ENCODE data around the gene GRK5. TPM values are rescaled to one million over a fixed set of nuclear protein-coding genes. Genes with fewer than 3 reads are reported as not detected.

GRK5 gene
- total RNA-seq, 1 donor from 2014 or later = 12.5 TPM

GRCh38 chr10:119413093-119413453 is 205.7 kb downstream of the GRK5 start:
- Histone ChIP-seq H3K9me3 (ENCODE audit: control insufficient read depth in 3 of 3, low read length in 3 of 3) (no peaks in the 10 kb centered on the region), H3K4me1 (ENCODE audit: control insufficient read depth in 3 of 3, insufficient read depth in 3 of 3, low read length in 3 of 3) (peaks cover 33 to 50% (median 34%) of the 10 kb centered on the region in 3 donors), H3K27ac (ENCODE audit: low read depth, low read length) (peak overlapping the region; percentile 56), H3K4me3 (ENCODE audit: low read length in 3 of 3) (no peak overlapping the region), H3K9ac (ENCODE audit: low read depth in 1 of 3, low read length in 3 of 3) (no peak overlapping the region), H3K27me3 (ENCODE audit: control insufficient read depth in 3 of 3, insufficient read depth in 3 of 3, low read length in 3 of 3) (no peaks in the 10 kb centered on the region), H3K36me3 (ENCODE audit: control insufficient read depth in 3 of 3, insufficient read depth in 3 of 3, low read length in 3 of 3) (peaks cover 0 to 3% (median 0%) of the 10 kb centered on the region in 3 donors)

DNA sequence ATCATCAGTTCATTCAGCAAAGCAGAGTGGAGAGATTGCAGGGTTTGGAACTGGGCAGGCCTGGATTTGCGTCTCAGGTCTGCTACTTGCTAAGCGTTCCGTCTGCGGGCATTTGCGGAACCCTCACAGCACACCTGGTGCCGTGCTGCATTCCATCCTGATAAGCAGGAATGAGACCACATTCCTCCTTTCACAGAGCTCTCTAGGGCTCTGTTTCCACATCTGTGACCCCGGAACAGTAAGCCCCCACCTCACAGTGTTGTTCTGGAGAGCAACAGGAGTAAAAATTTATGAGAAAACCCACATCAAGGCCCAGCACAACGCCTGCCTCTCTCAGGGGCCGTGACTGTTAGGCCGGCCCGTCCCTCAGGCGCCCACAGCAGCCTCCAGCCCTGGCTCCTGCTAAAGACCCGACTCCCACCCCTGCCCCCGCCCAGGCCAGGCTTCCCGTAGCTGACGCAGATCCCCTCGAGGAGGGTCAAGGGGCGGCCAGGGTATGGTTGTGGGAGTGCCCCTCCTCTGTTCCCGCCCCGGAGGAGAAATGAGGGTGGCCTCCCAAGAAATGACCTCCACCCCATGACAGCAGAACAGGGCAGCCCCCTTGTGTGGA is 206.2 kb downstream of the GRK5 start:
- no peaks in the 10 kb centered on the region for H3K27me3 ChIP-seq (ENCODE audit: control insufficient read depth in 3 of 3, insufficient read depth in 3 of 3, low read length in 3 of 3)
- H3K9ac ChIP-seq (ENCODE audit: low read depth in 1 of 3, low read length in 3 of 3) = no peak overlapping the region
- H3K4me1 ChIP-seq (ENCODE audit: control insufficient read depth in 3 of 3, insufficient read depth in 3 of 3, low read length in 3 of 3) = peaks cover 31 to 47% (median 31%) of the 10 kb centered on the region in 3 donors
- peaks cover 0 to 3% (median 0%) of the 10 kb centered on the region in 3 donors for H3K36me3 ChIP-seq (ENCODE audit: control insufficient read depth in 3 of 3, insufficient read depth in 3 of 3, low read length in 3 of 3)
- no peaks in the 10 kb centered on the region for H3K9me3 ChIP-seq (ENCODE audit: control insufficient read depth in 3 of 3, low read length in 3 of 3)
- no peak overlapping the region for H3K4me3 ChIP-seq (ENCODE audit: low read length in 3 of 3)
- peak overlapping the region; percentile 44 for H3K27ac ChIP-seq (ENCODE audit: low read depth, low read length)

DNA sequence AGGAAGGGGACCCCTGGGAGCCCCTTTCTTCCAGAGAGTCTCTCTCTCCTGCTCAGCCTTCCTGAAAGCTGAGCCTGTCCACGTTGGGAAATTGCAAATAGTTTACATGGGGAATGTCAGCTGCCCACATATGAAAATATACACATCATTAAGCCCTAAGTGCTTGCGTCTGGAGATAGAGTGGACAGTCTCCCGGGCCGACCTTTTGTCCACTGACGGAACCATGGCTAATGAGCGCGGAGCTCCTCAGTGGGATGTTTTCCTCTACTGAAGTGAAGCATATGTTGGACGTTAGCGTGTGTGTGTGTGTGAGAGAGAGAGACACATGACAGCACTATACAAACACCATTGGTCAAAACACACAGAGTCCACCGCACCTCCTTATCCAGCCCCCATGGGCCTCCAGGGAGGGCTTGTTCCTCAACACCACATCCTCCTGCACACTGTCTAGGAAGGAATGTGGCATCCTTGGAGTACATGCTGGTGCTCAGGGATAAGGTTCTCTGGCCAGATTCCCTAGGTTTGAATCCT is 206.8 kb downstream of the GRK5 start:
- no peak overlapping the region for H3K4me3 ChIP-seq (ENCODE audit: low read length in 3 of 3)
- no peak overlapping the region for H3K9ac ChIP-seq (ENCODE audit: low read depth in 1 of 3, low read length in 3 of 3)
- peaks cover 26 to 45% (median 31%) of the 10 kb centered on the region in 3 donors for H3K4me1 ChIP-seq (ENCODE audit: control insufficient read depth in 3 of 3, insufficient read depth in 3 of 3, low read length in 3 of 3)
- peak overlapping the region; percentile 44 for H3K27ac ChIP-seq (ENCODE audit: low read depth, low read length)
- H3K9me3 ChIP-seq (ENCODE audit: control insufficient read depth in 3 of 3, low read length in 3 of 3) = no peaks in the 10 kb centered on the region
- peaks cover 0 to 3% (median 0%) of the 10 kb centered on the region in 3 donors for H3K36me3 ChIP-seq (ENCODE audit: control insufficient read depth in 3 of 3, insufficient read depth in 3 of 3, low read length in 3 of 3)
- no peaks in the 10 kb centered on the region for H3K27me3 ChIP-seq (ENCODE audit: control insufficient read depth in 3 of 3, insufficient read depth in 3 of 3, low read length in 3 of 3)

GRCh38 chr10:119415121-119415520 is 207.8 kb downstream of the GRK5 start:
- Histone ChIP-seq H3K4me3 (ENCODE audit: low read length in 3 of 3) (no peak overlapping the region), H3K27ac (ENCODE audit: low read depth, low read length) (no peak overlapping the region), H3K9ac (ENCODE audit: low read depth in 1 of 3, low read length in 3 of 3) (peak overlapping the region in 1 of 3 donors; percentile 8), H3K4me1 (ENCODE audit: control insufficient read depth in 3 of 3, insufficient read depth in 3 of 3, low read length in 3 of 3) (peaks cover 23 to 41% (median 28%) of the 10 kb centered on the region in 3 donors), H3K36me3 (ENCODE audit: control insufficient read depth in 3 of 3, insufficient read depth in 3 of 3, low read length in 3 of 3) (peaks cover 0 to 3% (median 0%) of the 10 kb centered on the region in 3 donors), H3K27me3 (ENCODE audit: control insufficient read depth in 3 of 3, insufficient read depth in 3 of 3, low read length in 3 of 3) (no peaks in the 10 kb centered on the region), H3K9me3 (ENCODE audit: control insufficient read depth in 3 of 3, low read length in 3 of 3) (no peaks in the 10 kb centered on the region)

DNA sequence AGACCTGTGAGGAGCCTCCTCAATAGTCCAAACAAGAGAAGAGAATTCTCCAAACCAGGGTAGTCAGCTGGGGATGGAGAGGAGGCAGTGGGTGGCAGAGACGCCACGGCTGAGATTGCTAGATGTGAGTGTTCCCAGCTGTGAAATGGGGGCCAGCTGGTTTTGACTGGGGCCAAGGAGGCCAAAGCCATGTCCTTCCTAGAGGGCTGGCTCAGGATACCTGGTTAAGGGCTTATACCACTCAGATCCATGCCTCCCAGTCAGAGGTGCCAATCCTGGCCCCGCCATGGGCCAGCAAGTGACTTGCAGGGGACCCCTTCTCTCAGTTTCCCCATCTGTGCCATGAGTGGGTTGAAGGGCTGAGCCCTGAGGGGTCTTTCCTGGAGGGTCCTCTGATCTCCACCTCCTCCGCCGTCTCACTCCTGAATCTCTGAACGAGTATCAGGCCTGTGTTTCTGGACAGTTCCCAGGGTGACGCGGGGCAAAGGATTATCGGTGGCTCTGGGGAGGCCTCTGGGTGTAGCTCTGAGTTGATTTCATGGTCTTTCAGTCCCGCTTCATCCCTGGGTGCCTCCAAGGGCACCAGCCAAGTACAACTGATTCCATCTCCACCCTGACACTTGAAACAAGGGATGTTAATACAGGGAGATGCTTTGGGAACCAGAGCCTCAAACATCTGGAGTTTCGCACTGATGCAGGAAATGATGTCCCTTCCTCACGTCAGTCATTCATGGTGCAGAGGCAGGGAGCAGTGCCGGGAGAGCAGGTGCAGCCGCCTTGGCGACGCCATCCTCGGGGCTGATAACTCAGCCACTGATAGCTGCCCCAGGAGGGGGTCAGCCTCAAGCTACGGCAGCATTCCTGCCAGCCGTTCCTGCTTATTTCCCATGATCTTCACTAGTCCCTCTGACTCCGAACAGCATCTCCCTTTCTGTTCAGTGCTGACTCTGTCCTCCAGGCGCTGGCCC is 208.4 kb downstream of the GRK5 start:
- H3K4me3 ChIP-seq (ENCODE audit: low read length in 3 of 3) = no peak overlapping the region
- H3K27ac ChIP-seq (ENCODE audit: low read depth, low read length) = no peak overlapping the region
- H3K4me1 ChIP-seq (ENCODE audit: control insufficient read depth in 3 of 3, insufficient read depth in 3 of 3, low read length in 3 of 3) = peaks cover 21 to 37% (median 23%) of the 10 kb centered on the region in 3 donors
- no peaks in the 10 kb centered on the region for H3K9me3 ChIP-seq (ENCODE audit: control insufficient read depth in 3 of 3, low read length in 3 of 3)
- no peaks in the 10 kb centered on the region for H3K27me3 ChIP-seq (ENCODE audit: control insufficient read depth in 3 of 3, insufficient read depth in 3 of 3, low read length in 3 of 3)
- H3K36me3 ChIP-seq (ENCODE audit: control insufficient read depth in 3 of 3, insufficient read depth in 3 of 3, low read length in 3 of 3) = peaks cover 0 to 3% (median 0%) of the 10 kb centered on the region in 3 donors
- peak overlapping the region in 1 of 3 donors; percentile 8 for H3K9ac ChIP-seq (ENCODE audit: low read depth in 1 of 3, low read length in 3 of 3)

GRCh38 chr10:119416855-119417254 is 209.5 kb downstream of the GRK5 start:
- H3K9ac ChIP-seq (ENCODE audit: low read depth in 1 of 3, low read length in 3 of 3) = no peak overlapping the region
- no peaks in the 10 kb centered on the region for H3K27me3 ChIP-seq (ENCODE audit: control insufficient read depth in 3 of 3, insufficient read depth in 3 of 3, low read length in 3 of 3)
- H3K27ac ChIP-seq (ENCODE audit: low read depth, low read length) = no peak overlapping the region
- H3K36me3 ChIP-seq (ENCODE audit: control insufficient read depth in 3 of 3, insufficient read depth in 3 of 3, low read length in 3 of 3) = no peaks in the 10 kb centered on the region
- no peak overlapping the region for H3K4me3 ChIP-seq (ENCODE audit: low read length in 3 of 3)
- H3K9me3 ChIP-seq (ENCODE audit: control insufficient read depth in 3 of 3, low read length in 3 of 3) = no peaks in the 10 kb centered on the region
- H3K4me1 ChIP-seq (ENCODE audit: control insufficient read depth in 3 of 3, insufficient read depth in 3 of 3, low read length in 3 of 3) = peaks cover 19 to 39% (median 22%) of the 10 kb centered on the region in 3 donors

GRCh38 chr10:119417852-119418251 is 210.5 kb downstream of the GRK5 start:
- Histone ChIP-seq H3K36me3 (ENCODE audit: control insufficient read depth in 3 of 3, insufficient read depth in 3 of 3, low read length in 3 of 3) (no peaks in the 10 kb centered on the region), H3K27me3 (ENCODE audit: control insufficient read depth in 3 of 3, insufficient read depth in 3 of 3, low read length in 3 of 3) (peaks cover 0 to 6% (median 0%) of the 10 kb centered on the region in 3 donors), H3K9me3 (ENCODE audit: control insufficient read depth in 3 of 3, low read length in 3 of 3) (no peaks in the 10 kb centered on the region), H3K27ac (ENCODE audit: low read depth, low read length) (no peak overlapping the region), H3K4me1 (ENCODE audit: control insufficient read depth in 3 of 3, insufficient read depth in 3 of 3, low read length in 3 of 3) (peaks cover 13 to 30% (median 16%) of the 10 kb centered on the region in 3 donors), H3K9ac (ENCODE audit: low read depth in 1 of 3, low read length in 3 of 3) (no peak overlapping the region), H3K4me3 (ENCODE audit: low read length in 3 of 3) (no peak overlapping the region)

DNA sequence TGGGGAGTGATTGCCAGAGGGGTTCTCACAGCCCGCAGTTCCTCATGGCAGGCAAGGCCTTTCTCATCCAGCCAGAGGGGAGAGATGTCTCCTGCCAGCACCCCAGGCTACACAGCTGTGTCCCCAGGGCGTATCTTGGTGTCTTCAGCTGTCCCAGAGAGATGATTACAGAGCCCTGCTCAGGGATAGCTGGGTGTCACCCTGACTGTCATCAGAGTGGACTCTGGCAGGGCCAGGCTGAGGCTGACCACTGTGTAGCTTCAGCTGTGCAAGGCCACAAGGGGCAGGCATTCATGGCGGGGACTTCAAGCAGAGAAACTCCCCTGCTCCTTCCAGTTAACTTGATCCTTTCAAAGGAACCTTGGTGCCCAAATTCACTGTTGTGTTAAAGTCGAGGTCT is 211.0 kb downstream of the GRK5 start:
- H3K9ac ChIP-seq (ENCODE audit: low read depth in 1 of 3, low read length in 3 of 3) = no peak overlapping the region
- H3K36me3 ChIP-seq (ENCODE audit: control insufficient read depth in 3 of 3, insufficient read depth in 3 of 3, low read length in 3 of 3) = peaks cover under 1 to 2% (median 2%) of the 10 kb centered on the region in 3 donors
- H3K27me3 ChIP-seq (ENCODE audit: control insufficient read depth in 3 of 3, insufficient read depth in 3 of 3, low read length in 3 of 3) = peaks cover 0 to 6% (median 0%) of the 10 kb centered on the region in 3 donors
- no peak overlapping the region for H3K4me3 ChIP-seq (ENCODE audit: low read length in 3 of 3)
- H3K27ac ChIP-seq (ENCODE audit: low read depth, low read length) = no peak overlapping the region
- peaks cover 8 to 25% (median 12%) of the 10 kb centered on the region in 3 donors for H3K4me1 ChIP-seq (ENCODE audit: control insufficient read depth in 3 of 3, insufficient read depth in 3 of 3, low read length in 3 of 3)
- H3K9me3 ChIP-seq (ENCODE audit: control insufficient read depth in 3 of 3, low read length in 3 of 3) = no peaks in the 10 kb centered on the region

- no peak overlapping the region for H3K9ac ChIP-seq (ENCODE audit: low read depth in 1 of 3, low read length in 3 of 3)
- H3K4me1 ChIP-seq (ENCODE audit: control insufficient read depth in 3 of 3, insufficient read depth in 3 of 3, low read length in 3 of 3) = peaks cover 4 to 22% (median 11%) of the 10 kb centered on the region in 3 donors
- no peak overlapping the region for H3K4me3 ChIP-seq (ENCODE audit: low read length in 3 of 3)
- H3K36me3 ChIP-seq (ENCODE audit: control insufficient read depth in 3 of 3, insufficient read depth in 3 of 3, low read length in 3 of 3) = peaks cover 2 to 5% (median 3%) of the 10 kb centered on the region in 3 donors
- no peaks in the 10 kb centered on the region for H3K9me3 ChIP-seq (ENCODE audit: control insufficient read depth in 3 of 3, low read length in 3 of 3)
- H3K27ac ChIP-seq (ENCODE audit: low read depth, low read length) = no peak overlapping the region
- peaks cover 0 to 6% (median 0%) of the 10 kb centered on the region in 3 donors for H3K27me3 ChIP-seq (ENCODE audit: control insufficient read depth in 3 of 3, insufficient read depth in 3 of 3, low read length in 3 of 3)
Observed at GRCh38 chr10:119419931-119420330, 212.6 kb downstream of the GRK5 start.

All from skeletal muscle tissue (tissue), 4 donors.